Bronchial epithelial cell (primary cell): Measurements from ENCODE around the gene KLHL26. TPM values are rescaled to one million over a fixed set of nuclear protein-coding genes. Genes with fewer than 3 reads are reported as not detected.
A peak's percentile ranks its signal among the peaks of the same experiment; 100 is the strongest.

Source experiments
- DNase-seq: peaks from one replicate; pipeline ENCODE4 v3.0.0-alpha.2; 2010; ENCODE audit warnings: low read depth
- FAIRE-seq: peaks from 2 replicates; lab custom pipeline; 2011; peaks lifted over from hg19 to GRCh38; lab: Jason Lieb, UNC
- H3K27me3 ChIP-seq: 2 replicates; pipeline ENCODE4 v1.5.1; 2011; ENCODE audit warnings: low read length; ENCODE audit not compliant: control insufficient read depth, insufficient read depth
- H3K36me3 ChIP-seq: 2 replicates; pipeline ENCODE4 v1.5.1; 2011; ENCODE audit warnings: low read length; ENCODE audit not compliant: control insufficient read depth, insufficient read depth
- H3K4me3 ChIP-seq: 2 replicates; pipeline ENCODE4 v1.5.1; 2011; ENCODE audit warnings: mild to moderate bottlenecking, low read depth, low read length, control low read depth
- total RNA-seq: library from RNA; depleted of rRNA; stranded (reverse); fragments of >200 nt; gene quantifications from 2 replicates; pipeline ENCODE4 v1.2.1, GENCODE V29; 2014
- TF ChIP-seq, protein P1 (sequence below): IDR thresholded peaks from 2 replicates; pipeline ENCODE4 v1.5.1; 2011; ENCODE audit warnings: mild to moderate bottlenecking, moderate library complexity, low read length, control low read depth, inconsistent platforms; ENCODE audit not compliant: insufficient read depth, severe bottlenecking

KLHL26 gene
- total RNA-seq, 1 donor from 2014 or later = 3.2 TPM

DNA sequence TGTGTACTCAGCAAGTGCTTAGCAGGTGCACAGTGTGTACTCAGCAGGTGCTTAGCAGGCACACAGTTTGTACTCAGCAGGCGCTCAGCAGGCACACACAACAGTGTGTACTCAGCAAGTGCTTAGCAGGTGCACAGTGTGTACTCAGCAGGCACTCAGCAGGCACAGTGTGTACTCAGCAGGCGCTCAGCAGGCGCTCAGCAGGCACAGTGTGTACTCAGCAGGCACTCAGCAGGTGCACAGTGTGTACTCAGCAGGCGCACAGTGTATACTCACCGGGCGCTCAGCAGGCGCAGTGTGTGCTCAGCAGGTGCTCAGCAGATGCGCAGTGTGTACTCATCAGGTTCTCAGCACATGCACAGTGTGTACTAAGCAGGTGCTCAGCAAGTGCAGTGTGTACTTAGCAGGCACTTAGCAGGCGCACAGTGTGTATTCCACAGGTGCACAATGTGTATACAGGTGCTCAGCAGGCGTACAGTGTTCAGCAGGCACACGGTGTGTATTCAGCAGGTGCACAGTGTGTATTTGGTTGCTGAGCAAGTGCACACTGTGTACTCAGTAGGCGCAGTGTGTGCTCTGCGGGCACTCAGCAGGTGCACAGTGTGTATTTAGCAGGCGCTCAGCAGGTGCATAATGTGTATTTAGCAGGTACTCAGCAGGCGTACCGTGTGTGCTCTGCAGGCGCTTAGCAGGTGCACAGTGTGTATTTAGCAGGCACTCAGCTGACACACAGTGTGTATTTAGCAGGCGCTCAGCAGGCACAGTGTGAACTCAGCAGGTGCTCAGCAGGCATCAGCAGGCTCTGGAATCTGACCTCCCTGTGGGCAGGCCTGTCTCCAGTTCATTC is 61.7 kb downstream of the KLHL26 start:
- TF ChIP-seq, protein P1, sequence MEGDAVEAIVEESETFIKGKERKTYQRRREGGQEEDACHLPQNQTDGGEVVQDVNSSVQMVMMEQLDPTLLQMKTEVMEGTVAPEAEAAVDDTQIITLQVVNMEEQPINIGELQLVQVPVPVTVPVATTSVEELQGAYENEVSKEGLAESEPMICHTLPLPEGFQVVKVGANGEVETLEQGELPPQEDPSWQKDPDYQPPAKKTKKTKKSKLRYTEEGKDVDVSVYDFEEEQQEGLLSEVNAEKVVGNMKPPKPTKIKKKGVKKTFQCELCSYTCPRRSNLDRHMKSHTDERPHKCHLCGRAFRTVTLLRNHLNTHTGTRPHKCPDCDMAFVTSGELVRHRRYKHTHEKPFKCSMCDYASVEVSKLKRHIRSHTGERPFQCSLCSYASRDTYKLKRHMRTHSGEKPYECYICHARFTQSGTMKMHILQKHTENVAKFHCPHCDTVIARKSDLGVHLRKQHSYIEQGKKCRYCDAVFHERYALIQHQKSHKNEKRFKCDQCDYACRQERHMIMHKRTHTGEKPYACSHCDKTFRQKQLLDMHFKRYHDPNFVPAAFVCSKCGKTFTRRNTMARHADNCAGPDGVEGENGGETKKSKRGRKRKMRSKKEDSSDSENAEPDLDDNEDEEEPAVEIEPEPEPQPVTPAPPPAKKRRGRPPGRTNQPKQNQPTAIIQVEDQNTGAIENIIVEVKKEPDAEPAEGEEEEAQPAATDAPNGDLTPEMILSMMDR = no peak
- FAIRE-seq = peak; percentile 79
- Histone ChIP-seq H3K4me3 (no peak overlapping the region), H3K36me3 (no peaks in the 10 kb centered on the region), H3K27me3 (no peaks in the 10 kb centered on the region)
- DNase-seq = no peak

DNA sequence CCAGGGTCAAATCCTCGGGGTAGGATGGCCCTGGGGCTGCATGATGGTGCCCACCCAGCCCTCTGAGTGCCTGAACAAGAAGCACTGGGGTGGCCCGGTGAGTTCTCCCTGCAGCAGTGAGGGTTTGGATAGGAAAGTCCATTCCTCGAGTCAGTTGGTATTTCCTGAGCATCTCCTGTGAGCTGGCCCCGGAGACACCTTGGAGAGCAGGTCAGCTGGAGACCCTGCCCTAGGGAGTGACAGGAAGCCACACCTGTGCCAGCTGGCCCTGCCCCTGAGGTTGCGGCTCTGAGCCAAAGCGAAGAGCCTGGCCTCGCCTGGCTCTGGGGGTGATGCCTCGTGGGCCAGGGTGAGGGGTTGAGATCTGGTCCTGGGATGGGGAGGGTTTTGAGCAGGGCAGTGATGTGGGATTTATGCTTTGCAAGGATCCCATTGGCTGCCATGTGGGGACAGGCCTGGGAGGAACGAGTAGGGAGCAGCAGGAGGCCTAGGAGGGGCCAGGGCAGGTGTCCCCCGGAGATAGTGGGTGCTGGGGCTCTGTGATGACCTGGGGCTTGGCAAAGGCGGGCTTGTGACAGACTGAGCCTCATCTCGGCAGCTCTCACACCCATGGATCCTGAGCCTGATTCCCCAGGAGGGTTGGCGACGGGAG is 62.7 kb downstream of the KLHL26 start:
- no peaks in the 10 kb centered on the region for H3K27me3 ChIP-seq
- DNase-seq = no peak
- no peak for FAIRE-seq
- H3K36me3 ChIP-seq = no peaks in the 10 kb centered on the region
- TF ChIP-seq, protein P1 = no peak
- no peak overlapping the region for H3K4me3 ChIP-seq

DNA sequence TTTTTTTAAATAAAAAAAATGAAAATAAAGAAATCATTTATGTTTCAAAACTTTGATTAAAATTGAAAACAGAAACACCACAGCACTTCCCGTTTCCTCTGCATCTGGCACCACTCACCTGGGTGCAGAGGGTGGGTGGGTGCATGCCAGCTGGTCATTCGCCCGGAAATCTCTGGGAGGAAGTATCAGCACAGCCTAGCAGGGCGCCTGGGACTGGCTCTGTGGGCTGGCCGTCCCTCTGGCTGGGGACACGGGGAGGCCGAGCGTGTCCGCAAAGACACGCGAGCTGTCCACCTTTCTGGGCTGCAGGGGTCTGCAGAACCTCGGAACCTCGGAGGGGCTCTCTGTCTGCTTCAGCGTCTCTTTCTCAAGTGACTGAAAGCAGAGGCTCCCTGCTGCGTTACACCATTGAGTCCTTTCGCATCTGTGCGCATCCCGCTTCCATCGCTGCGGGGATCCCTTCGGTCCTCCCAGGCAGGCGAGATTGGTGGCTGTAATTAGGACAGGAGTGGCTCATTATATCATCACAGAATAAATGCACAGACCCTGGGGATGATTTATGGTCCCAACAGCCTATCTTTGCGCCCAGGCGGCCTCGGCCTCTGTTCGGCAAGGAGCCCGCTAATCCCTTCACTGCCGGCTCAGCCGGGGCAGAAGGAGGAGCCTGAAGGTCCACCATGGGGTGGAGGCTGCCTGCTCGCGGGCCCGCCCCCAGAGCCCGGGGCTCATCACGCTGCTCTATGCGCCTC is 63.8 kb downstream of the KLHL26 start:
- TF ChIP-seq, protein P1 = no peak
- H3K27me3 ChIP-seq = no peaks in the 10 kb centered on the region
- H3K4me3 ChIP-seq = peak overlapping the region; percentile 13
- DNase-seq = peak; percentile 13
- H3K36me3 ChIP-seq = no peaks in the 10 kb centered on the region
- FAIRE-seq = no peak

DNA sequence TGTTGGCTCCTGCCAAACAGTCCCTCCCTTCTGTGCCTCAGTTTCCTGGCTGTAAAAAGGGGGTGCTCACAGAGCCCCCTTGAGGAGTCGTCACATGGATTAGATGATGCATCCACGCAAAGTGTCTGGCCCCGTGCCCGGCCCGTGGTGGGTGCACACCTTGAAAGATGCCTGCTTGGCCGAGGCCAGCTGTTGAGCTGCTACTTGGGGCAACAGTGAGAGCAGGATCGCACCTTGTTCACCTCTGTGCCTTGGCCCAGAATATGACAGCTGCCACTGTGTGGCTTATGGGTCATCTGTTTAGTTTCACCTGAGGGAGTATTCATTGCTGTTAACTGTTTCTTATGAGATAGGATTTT is 64.4 kb downstream of the KLHL26 start:
- H3K36me3 ChIP-seq = no peaks in the 10 kb centered on the region
- DNase-seq = no peak
- H3K27me3 ChIP-seq = no peaks in the 10 kb centered on the region
- FAIRE-seq = no peak
- H3K4me3 ChIP-seq = no peak overlapping the region
- TF ChIP-seq, protein P1 = no peak

DNA sequence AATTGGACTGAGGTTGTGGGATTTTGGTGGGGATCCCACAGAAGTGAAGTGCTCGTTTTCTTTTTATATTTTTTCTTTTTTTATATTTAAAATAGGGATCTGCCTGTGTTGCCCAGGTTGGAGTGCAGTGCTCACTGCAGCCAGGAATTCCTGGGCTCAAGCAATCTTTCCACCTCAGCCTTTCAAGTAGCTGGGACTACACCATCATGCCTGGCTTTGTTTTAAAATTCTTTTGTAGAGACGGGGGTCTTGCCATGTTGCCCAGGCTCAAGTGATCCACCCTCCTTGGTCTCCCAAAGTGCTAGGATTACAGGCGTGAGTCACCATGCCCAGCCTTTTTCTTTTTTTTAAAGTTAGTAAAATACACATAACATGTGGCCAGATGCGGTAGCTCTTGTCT is 67.2 kb downstream of the KLHL26 start:
- Histone ChIP-seq H3K27me3 (no peaks in the 10 kb centered on the region), H3K36me3 (no peaks in the 10 kb centered on the region), H3K4me3 (no peak overlapping the region)
- DNase-seq = peak; percentile 21
- FAIRE-seq = no peak
- TF ChIP-seq, protein P1 = no peak
